GM23248 (cell line): ENCODE data around the gene THSD7A.
"Not testable (repeated sequence)": the region's sequence is repeated elsewhere in the genome, so short reads cannot be mapped to it uniquely, and the experiment has no call there.

Experiments used
- EZH2 ChIP-seq: fragments of 200-600 bp; sonication (generic); IDR thresholded peaks from 2 replicates; pipeline ENCODE4 v1.6.1; 2018; ENCODE audit warnings: antibody characterized with exemption, mild to moderate bottlenecking; ENCODE audit not compliant: insufficient read depth, poor library complexity, severe bottlenecking
- EZH2phosphoT487 ChIP-seq: fragments of 200-600 bp; sonication (generic); IDR thresholded peaks from 2 replicates; pipeline ENCODE4 v1.6.1; 2018; ENCODE audit warnings: antibody characterized with exemption, moderate library complexity, mild to moderate bottlenecking, low read depth; ENCODE audit not compliant: insufficient read depth

- not testable (repeated sequence) for TF ChIP-seq EZH2, EZH2phosphoT487
These were observed 310.0 kb downstream of the THSD7A start for GRCh38 chr7:11521964-11522499.
